ENCODE measurements around the gene PCNT.

The PCNT gene

DNA sequence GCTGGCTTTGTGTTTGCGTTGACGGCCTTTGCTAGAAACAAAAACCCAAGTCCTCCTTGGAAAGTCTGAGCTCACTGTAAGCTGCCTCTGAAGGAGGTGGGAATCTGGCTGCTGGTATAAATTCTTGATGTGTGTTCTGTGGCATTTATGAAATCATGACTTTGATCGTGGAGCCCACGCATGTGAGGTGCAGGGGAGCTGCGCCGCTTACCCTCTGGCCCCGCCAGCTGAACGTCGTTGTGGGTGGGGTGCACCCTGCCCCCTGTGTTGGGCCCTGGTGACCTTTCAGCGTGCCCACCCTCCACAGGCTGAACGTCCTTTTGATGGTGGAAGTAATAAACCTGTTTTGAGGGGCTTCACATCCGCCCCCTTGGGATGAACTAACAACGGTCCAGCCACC is 113.6 kb downstream of the PCNT start:
- H4K20me1 ChIP-seq (ENCODE audit: low read depth, low read length), result no peaks in the 10 kb centered on the region
- peaks cover 17% of the 10 kb centered on the region; the same call in 1 of the 2 replicates for H3K36me3 ChIP-seq (ENCODE audit: low read length)
- H3K27ac ChIP-seq (ENCODE audit: low read depth, low read length), result no peak overlapping the region
- no peaks in the 10 kb centered on the region for H3K27me3 ChIP-seq (ENCODE audit: low read length)
- no peak overlapping the region for H3K4me2 ChIP-seq (ENCODE audit: low read depth, low read length, poor library complexity, severe bottlenecking)
- no peaks in the 10 kb centered on the region for H3K9me3 ChIP-seq (ENCODE audit: insufficient read depth, low read length)
- H3K9me2 ChIP-seq (replicated peaks; ENCODE audit: insufficient read depth, low read length), result no peaks in the 10 kb centered on the region
- H3F3A ChIP-seq (ENCODE audit: insufficient read depth), result no peaks in the 10 kb centered on the region
- no peaks in the 10 kb centered on the region for H3K79me2 ChIP-seq (ENCODE audit: insufficient read depth, low read length)
- H3K4me3 ChIP-seq (ENCODE audit: insufficient read depth, low read length, poor library complexity, severe bottlenecking), result no peak overlapping the region
- H3K9ac ChIP-seq (ENCODE audit: low read length), result no peak overlapping the region
- no peak overlapping the region for H2AFZ ChIP-seq (ENCODE audit: low read depth, low read length, severe bottlenecking)
- TF ChIP-seq CTCF (IDR thresholded peaks at IDR 0.05; ENCODE audit: insufficient read depth, low read length, poor library complexity, severe bottlenecking) (no peak), EZH2phosphoT487 (conservative IDR thresholded peaks at IDR 0.05; ENCODE audit: low read length) (no peak)

DNA sequence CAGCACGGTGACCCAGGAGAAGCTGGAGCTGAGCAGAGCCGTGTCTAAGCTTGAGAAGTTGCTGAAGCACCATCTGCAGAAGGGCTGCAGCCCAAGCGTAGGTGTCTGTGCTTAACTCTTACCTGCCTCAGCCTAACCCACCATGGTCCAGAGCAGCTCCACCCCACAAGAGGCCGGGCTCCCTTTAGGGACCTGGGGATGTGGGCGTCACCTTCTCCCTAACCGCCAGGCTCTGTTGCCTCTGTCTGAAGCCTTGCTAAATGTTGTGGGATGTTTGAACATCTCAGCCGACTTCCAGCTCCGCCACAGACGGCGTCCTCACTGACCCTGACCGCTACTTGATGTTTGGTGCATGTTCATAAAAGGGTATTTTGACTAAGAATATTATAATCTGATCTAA is 114.3 kb downstream of the PCNT start:
- no peaks in the 10 kb centered on the region for H3F3A ChIP-seq (ENCODE audit: insufficient read depth)
- H3K27me3 ChIP-seq (ENCODE audit: low read length), result no peaks in the 10 kb centered on the region
- peaks cover 17% of the 10 kb centered on the region; the same call in 1 of the 2 replicates for H3K36me3 ChIP-seq (ENCODE audit: low read length)
- no peak overlapping the region for H3K4me2 ChIP-seq (ENCODE audit: low read depth, low read length, poor library complexity, severe bottlenecking)
- no peaks in the 10 kb centered on the region for H3K9me3 ChIP-seq (ENCODE audit: insufficient read depth, low read length)
- H3K27ac ChIP-seq (ENCODE audit: low read depth, low read length), result no peak overlapping the region
- no peak overlapping the region for H3K9ac ChIP-seq (ENCODE audit: low read length)
- no peak overlapping the region for H3K4me3 ChIP-seq (ENCODE audit: insufficient read depth, low read length, poor library complexity, severe bottlenecking)
- no peaks in the 10 kb centered on the region for H3K9me2 ChIP-seq (replicated peaks; ENCODE audit: insufficient read depth, low read length)
- no peaks in the 10 kb centered on the region for H3K79me2 ChIP-seq (ENCODE audit: insufficient read depth, low read length)
- no peak overlapping the region for H2AFZ ChIP-seq (ENCODE audit: low read depth, low read length, severe bottlenecking)
- TF ChIP-seq EZH2phosphoT487 (conservative IDR thresholded peaks at IDR 0.05; ENCODE audit: low read length) (no peak), CTCF (IDR thresholded peaks at IDR 0.05; ENCODE audit: insufficient read depth, low read length, poor library complexity, severe bottlenecking) (no peak)
- H4K20me1 ChIP-seq (ENCODE audit: low read depth, low read length), result no peaks in the 10 kb centered on the region

DNA sequence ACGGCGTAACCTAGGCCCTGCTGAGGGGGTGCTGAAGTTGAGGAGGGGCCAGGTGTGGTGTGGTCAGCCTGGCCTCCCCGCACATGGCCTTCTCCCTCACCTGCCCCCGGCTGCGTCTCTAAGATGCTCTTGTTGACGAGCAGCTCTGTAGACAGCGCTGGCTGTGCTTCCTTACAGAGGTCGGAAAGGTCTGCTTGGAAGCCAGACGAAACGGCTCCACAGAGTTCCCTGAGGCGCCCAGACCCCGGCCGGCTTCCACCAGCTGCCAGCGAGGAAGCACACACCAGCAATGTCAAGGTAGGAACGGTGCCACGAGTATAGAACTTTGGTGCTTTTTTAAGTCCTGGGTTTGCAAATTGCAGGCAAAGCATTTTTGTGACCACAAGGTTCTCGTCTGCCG is 116.0 kb downstream of the PCNT start:
- Histone ChIP-seq H3K4me3 (ENCODE audit: insufficient read depth, low read length, poor library complexity, severe bottlenecking) (no peak overlapping the region), H2AFZ (ENCODE audit: low read depth, low read length, severe bottlenecking) (no peak overlapping the region), H3K27ac (ENCODE audit: low read depth, low read length) (no peak overlapping the region), H3K9me3 (ENCODE audit: insufficient read depth, low read length) (no peaks in the 10 kb centered on the region), H3K9me2 (replicated peaks; ENCODE audit: insufficient read depth, low read length) (no peaks in the 10 kb centered on the region), H3K27me3 (ENCODE audit: low read length) (no peaks in the 10 kb centered on the region), H3F3A (ENCODE audit: insufficient read depth) (no peaks in the 10 kb centered on the region; the same call in 1 of the 2 replicates), H3K4me2 (ENCODE audit: low read depth, low read length, poor library complexity, severe bottlenecking) (no peak overlapping the region), H3K9ac (ENCODE audit: low read length) (no peak overlapping the region), H3K36me3 (ENCODE audit: low read length) (peaks cover 17% of the 10 kb centered on the region; the same call in 1 of the 2 replicates), H3K79me2 (ENCODE audit: insufficient read depth, low read length) (no peaks in the 10 kb centered on the region), H4K20me1 (ENCODE audit: low read depth, low read length) (no peaks in the 10 kb centered on the region)
- no peak for TF ChIP-seq EZH2phosphoT487 (conservative IDR thresholded peaks at IDR 0.05; ENCODE audit: low read length)
- no peak for TF ChIP-seq CTCF (IDR thresholded peaks at IDR 0.05; ENCODE audit: insufficient read depth, low read length, poor library complexity, severe bottlenecking)

Measured in SU-DHL-6 (cell line).